Calu3 (cell line): ENCODE measurements around the gene MAP3K20. TPM values are rescaled to one million over a fixed set of nuclear protein-coding genes. Genes with fewer than 3 reads are reported as not detected.
"Not testable (repeated sequence)": the region's sequence is repeated elsewhere in the genome, so short reads cannot be mapped to it uniquely, and the experiment has no call there.

Experiments used
- BruUV-seq: library from RNA; stranded (reverse); fragments of 400-500 nt; replicated peaks from 2 replicates; lab custom pipeline; 2021; lab: Mats Ljungman, UMichigan
- CTCF ChIA-PET: fragments of 300-600 bp; sonication (Branson Sonifier 250); formaldehyde crosslinking; loops from one replicate; lab custom pipeline; 2022; ENCODE audit warnings: antibody characterized with exemption; lab: Charles Lee
- DNase-seq: peaks from one replicate; pipeline ENCODE4 v3.0.0; 2022
- H3K27ac Mint-ChIP-seq: one replicate; pipeline ENCODE4 v1.8.0; 2022; ENCODE audit warnings: mixed read lengths; ENCODE audit not compliant: unreplicated experiment
- H3K27me3 Mint-ChIP-seq: one replicate; pipeline ENCODE4 v1.8.0; 2022; ENCODE audit warnings: mixed read lengths; ENCODE audit not compliant: unreplicated experiment
- H3K36me3 Mint-ChIP-seq: one replicate; pipeline ENCODE4 v1.8.0; 2022; ENCODE audit warnings: mild to moderate bottlenecking, moderate library complexity, mixed read lengths; ENCODE audit not compliant: insufficient read depth, unreplicated experiment
- H3K4me1 Mint-ChIP-seq: one replicate; pipeline ENCODE4 v1.8.0; 2022; ENCODE audit warnings: mild to moderate bottlenecking, low read depth, mixed read lengths; ENCODE audit not compliant: unreplicated experiment
- H3K4me3 Mint-ChIP-seq: one replicate; pipeline ENCODE4 v1.8.0; 2022; ENCODE audit warnings: mild to moderate bottlenecking, low read depth, moderate library complexity, mixed read lengths; ENCODE audit not compliant: unreplicated experiment
- H3K9me3 Mint-ChIP-seq: one replicate; pipeline ENCODE4 v1.8.0; 2022; ENCODE audit warnings: low read depth, mixed read lengths; ENCODE audit not compliant: unreplicated experiment
- CTCF ChIP-seq: fragments of 200-600 bp; IDR thresholded peaks from one replicate; pipeline ENCODE4 v1.8.0; 2022; ENCODE audit warnings: antibody characterized with exemption; ENCODE audit not compliant: unreplicated experiment
- intact Hi-C: fragments of 100-400 bp; cut with micrococcal nuclease; formaldehyde crosslinking; loops from one replicate; pipeline ENCODE4 v1.10.0; 2022; ENCODE audit not compliant: unreplicated experiment
- total RNA-seq: library from RNA; stranded (reverse); gene quantifications from 2 replicates; pipeline ENCODE4 v1.2.3, GENCODE V29; 2022

Gene MAP3K20
- total RNA-seq, 1 experiment from 2014 or later = 37.0 TPM

DNA sequence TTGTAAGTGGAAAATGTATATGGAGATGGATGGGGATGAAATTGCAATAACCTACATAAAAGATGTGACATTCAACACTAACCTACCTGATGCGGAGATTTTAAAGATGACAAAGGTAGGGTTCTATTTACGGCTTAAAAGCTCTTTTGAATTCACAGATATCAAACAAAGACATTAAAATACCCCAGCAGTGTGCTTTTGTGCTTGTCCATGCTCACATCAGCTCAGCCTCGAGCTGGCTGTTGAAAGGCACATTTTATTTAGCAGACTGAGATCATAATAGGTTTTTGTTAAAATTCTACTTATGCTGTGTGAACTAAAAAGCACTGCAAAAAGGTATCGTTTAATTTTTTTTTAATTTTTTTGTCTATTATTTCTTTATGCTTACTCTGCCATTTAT is 183.1 kb downstream of the MAP3K20 start:
- Mint-ChIP-seq H3K4me3 (no peak overlapping the region), H3K27ac (no peak overlapping the region), H3K36me3 (no peaks in the 10 kb centered on the region), H3K27me3 (no peaks in the 10 kb centered on the region), H3K4me1 (no peaks in the 10 kb centered on the region), H3K9me3 (no peaks in the 10 kb centered on the region)
- CTCF ChIA-PET = no interaction called here
- no peak for DNase-seq
- TF ChIP-seq CTCF = no peak
- intact Hi-C loops = no loop called here
- no TSS peak for BruUV-seq

DNA sequence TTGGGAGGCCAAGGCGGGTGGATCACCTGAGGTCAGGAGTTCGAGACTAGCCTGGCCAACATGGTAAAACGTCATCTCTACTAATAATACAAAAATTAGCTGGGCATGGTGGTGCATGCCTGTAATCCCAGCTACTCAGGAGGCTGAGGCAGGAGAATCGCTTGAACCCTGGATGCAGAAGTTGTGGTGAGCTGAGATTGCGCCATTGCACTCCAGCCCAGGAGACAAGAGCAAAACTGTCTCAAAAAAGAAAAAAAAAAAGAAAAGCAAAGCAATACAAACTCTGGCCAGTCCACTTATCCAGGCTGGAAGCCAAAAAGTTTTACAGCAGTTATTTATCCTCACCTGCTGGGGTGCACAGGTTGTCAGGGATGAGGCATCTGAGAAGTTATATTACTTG is 186.7 kb downstream of the MAP3K20 start:
- H3K27me3 Mint-ChIP-seq, H3K4me3 Mint-ChIP-seq, intact Hi-C loops, H3K36me3 Mint-ChIP-seq, DNase-seq, BruUV-seq, H3K4me1 Mint-ChIP-seq, H3K27ac Mint-ChIP-seq, H3K9me3 Mint-ChIP-seq, CTCF ChIA-PET: not testable (repeated sequence)

- Mint-ChIP-seq H3K4me1 (no peaks in the 10 kb centered on the region), H3K9me3 (no peaks in the 10 kb centered on the region), H3K27ac (no peak overlapping the region), H3K27me3 (no peaks in the 10 kb centered on the region), H3K4me3 (no peak overlapping the region), H3K36me3 (peaks cover 4% of the 10 kb centered on the region)
- no peak for DNase-seq
- TF ChIP-seq CTCF = no peak
- no TSS peak for BruUV-seq
- CTCF ChIA-PET = no interaction called here
- intact Hi-C loops = no loop called here
Measured at GRCh38 chr2:173264151-173264550, 188.5 kb downstream of the MAP3K20 start.

DNA sequence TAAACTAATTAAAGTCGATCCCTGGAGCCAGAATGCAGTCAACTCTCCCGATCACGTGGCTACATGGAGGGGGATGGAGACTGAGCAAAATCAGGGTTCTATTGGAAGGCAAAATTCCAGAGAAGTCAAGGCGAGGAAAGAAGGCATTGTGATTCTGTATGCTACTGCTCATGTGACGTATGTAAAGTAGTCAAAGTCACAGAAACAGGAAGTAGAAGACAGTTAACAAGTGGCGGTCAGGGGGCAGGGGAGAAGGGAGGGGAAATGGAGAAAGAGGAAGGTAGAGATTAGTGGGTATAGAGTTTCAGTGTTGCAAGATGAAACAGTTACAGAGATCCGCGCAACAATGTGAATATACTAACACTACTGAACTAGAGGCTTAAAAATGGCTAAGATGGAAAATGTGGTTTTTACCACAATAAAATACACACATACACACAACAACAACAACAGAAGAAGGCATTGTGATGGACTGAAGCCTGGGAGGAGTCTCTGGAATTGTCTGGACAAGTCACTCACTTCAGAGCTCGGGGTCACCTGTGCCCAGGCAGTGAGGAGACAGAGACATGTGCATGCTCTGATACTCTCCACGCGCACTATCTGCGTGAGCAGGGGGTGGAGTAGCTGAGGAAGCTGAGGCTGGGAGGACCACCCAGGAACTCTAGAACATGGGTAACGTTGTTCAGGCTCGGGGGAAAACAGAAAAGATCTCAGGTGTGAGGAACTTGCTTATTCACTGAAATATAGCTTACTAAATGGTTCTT is 189.1 kb downstream of the MAP3K20 start:
- no peak for TF ChIP-seq CTCF
- Mint-ChIP-seq H3K4me3 (no peak overlapping the region), H3K27ac (no peak overlapping the region), H3K36me3 (peaks cover 4% of the 10 kb centered on the region), H3K27me3 (no peaks in the 10 kb centered on the region), H3K9me3 (no peaks in the 10 kb centered on the region), H3K4me1 (no peaks in the 10 kb centered on the region)
- intact Hi-C loops = no loop called here
- CTCF ChIA-PET = no interaction called here
- no TSS peak for BruUV-seq
- no peak for DNase-seq

- H3K27ac Mint-ChIP-seq = no peak overlapping the region
- DNase-seq = no peak
- intact Hi-C loops = no loop called here
- H3K27me3 Mint-ChIP-seq = no peaks in the 10 kb centered on the region
- no peak for TF ChIP-seq CTCF
- peaks cover 4% of the 10 kb centered on the region for H3K36me3 Mint-ChIP-seq
- CTCF ChIA-PET = interaction anchor here (0.6 kb wide), 1 partner anchor 76 kb away, joined by 3 read pairs; no protein-coding TSS in a partner anchor
- peaks cover 11% of the 10 kb centered on the region for H3K4me1 Mint-ChIP-seq
- H3K4me3 Mint-ChIP-seq = no peak overlapping the region
- no peaks in the 10 kb centered on the region for H3K9me3 Mint-ChIP-seq
- BruUV-seq = no TSS peak
Measured at GRCh38 chr2:173271135-173271534, 195.5 kb downstream of the MAP3K20 start.
